ENCODE results near the gene PLET1.

DNA sequence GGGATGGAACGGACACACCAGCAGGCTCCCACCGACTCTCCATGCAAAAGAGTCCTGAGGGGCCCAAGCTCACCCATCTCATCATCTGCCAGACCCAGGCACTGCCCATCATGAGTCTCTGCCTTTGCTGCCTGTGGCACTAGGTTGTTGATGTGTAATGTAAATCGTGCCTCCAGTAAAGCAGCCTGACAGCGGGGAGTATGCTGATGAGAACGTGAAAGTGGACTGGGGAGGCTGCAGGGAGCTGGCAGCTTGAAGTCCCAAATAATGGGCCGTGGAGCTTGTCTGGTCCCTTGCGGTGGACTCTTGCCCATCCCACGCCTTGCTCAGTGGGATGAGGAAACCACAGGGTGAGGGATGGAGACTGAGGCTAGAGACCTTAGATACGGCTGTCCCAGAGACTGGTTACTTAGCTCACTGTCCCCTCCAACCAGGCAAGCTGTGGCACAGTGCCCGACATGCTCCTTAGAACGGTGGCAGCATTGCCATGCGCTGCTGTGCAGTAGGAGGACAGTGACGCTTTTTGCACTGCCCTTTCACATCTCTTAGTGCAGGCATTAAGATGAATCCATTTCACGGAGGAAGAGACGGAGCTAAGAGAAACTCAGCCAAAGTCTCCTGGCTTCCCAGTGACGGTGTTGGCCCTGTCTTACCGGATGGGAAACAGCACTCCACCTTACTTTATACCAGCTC lies 39.6 kb upstream of the PLET1 start:
- TF ChIP-seq FOXM1 (IDR thresholded peaks at IDR 0.05; ENCODE audit: borderline replicate concordance, low read depth) (no peak), TEAD4 (IDR thresholded peaks at IDR 0.05) (no peak), RAD21 (IDR thresholded peaks at IDR 0.05; ENCODE audit: low read depth) (no peak), NFIC (IDR thresholded peaks at IDR 0.05) (no peak), ZBTB7A (IDR thresholded peaks at IDR 0.05; ENCODE audit: low read depth) (no peak)
- TF ChIP-seq, protein P1, sequence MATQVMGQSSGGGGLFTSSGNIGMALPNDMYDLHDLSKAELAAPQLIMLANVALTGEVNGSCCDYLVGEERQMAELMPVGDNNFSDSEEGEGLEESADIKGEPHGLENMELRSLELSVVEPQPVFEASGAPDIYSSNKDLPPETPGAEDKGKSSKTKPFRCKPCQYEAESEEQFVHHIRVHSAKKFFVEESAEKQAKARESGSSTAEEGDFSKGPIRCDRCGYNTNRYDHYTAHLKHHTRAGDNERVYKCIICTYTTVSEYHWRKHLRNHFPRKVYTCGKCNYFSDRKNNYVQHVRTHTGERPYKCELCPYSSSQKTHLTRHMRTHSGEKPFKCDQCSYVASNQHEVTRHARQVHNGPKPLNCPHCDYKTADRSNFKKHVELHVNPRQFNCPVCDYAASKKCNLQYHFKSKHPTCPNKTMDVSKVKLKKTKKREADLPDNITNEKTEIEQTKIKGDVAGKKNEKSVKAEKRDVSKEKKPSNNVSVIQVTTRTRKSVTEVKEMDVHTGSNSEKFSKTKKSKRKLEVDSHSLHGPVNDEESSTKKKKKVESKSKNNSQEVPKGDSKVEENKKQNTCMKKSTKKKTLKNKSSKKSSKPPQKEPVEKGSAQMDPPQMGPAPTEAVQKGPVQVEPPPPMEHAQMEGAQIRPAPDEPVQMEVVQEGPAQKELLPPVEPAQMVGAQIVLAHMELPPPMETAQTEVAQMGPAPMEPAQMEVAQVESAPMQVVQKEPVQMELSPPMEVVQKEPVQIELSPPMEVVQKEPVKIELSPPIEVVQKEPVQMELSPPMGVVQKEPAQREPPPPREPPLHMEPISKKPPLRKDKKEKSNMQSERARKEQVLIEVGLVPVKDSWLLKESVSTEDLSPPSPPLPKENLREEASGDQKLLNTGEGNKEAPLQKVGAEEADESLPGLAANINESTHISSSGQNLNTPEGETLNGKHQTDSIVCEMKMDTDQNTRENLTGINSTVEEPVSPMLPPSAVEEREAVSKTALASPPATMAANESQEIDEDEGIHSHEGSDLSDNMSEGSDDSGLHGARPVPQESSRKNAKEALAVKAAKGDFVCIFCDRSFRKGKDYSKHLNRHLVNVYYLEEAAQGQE (IDR thresholded peaks at IDR 0.05; ENCODE audit: low read depth), result no peak
- TF ChIP-seq, protein P2, sequence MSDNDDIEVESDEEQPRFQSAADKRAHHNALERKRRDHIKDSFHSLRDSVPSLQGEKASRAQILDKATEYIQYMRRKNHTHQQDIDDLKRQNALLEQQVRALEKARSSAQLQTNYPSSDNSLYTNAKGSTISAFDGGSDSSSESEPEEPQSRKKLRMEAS (IDR thresholded peaks at IDR 0.05), result no peak
